GM23338 (cell line): ENCODE measurements around the gene TRAM2. TPM values are rescaled to one million over a fixed set of nuclear protein-coding genes. Genes with fewer than 3 reads are reported as not detected.

ENCODE experiments used
- ATAC-seq: fragments of 200-7000 bp; cut with Tn5 transposase; 3 replicates; pipeline ENCODE4 v1.9.1; 2020
- DNase-seq: peaks from one replicate; pipeline ENCODE4 v3.0.0-alpha.2; 2015; ENCODE audit warnings: low spot score
- H2AFZ ChIP-seq: fragments of 200-600 bp; sonication (generic); 2 replicates; pipeline ENCODE4 v1.8.0; 2016; ENCODE audit warnings: antibody characterized with exemption, mild to moderate bottlenecking, moderate library complexity
- H3F3A ChIP-seq: fragments of 200-600 bp; sonication (generic); replicated peaks from 2 replicates; pipeline ENCODE4 v1.8.0; 2017; ENCODE audit warnings: antibody characterized with exemption, mixed run types, low read depth
- H3K27ac ChIP-seq: fragments of 200-600 bp; sonication (generic); 2 replicates; pipeline ENCODE4 v1.6.1; 2016; ENCODE audit warnings: low read depth
- H3K27me3 ChIP-seq: fragments of 200-600 bp; sonication (generic); 2 replicates; pipeline ENCODE4 v1.8.0; 2016; ENCODE audit warnings: mild to moderate bottlenecking, mixed run types, moderate library complexity; ENCODE audit not compliant: insufficient read depth
- H3K36me3 ChIP-seq: fragments of 200-600 bp; sonication (generic); 2 replicates; pipeline ENCODE4 v1.8.0; 2016; ENCODE audit warnings: mild to moderate bottlenecking; ENCODE audit not compliant: insufficient read depth
- H3K4me1 ChIP-seq: fragments of 200-600 bp; sonication (generic); 2 replicates; pipeline ENCODE4 v1.8.0; 2016; ENCODE audit warnings: mild to moderate bottlenecking, moderate library complexity; ENCODE audit not compliant: insufficient read depth
- H3K4me2 ChIP-seq: fragments of 200-600 bp; sonication (generic); 2 replicates; pipeline ENCODE4 v1.7.1; 2017; ENCODE audit warnings: mixed run types
- H3K4me3 ChIP-seq: fragments of 200-600 bp; sonication (generic); 2 replicates; pipeline ENCODE4 v1.6.1; 2016; ENCODE audit warnings: mixed run types
- H3K79me2 ChIP-seq: fragments of 200-600 bp; sonication (generic); replicated peaks from 2 replicates; pipeline ENCODE4 v1.8.0; 2017; ENCODE audit warnings: mild to moderate bottlenecking; ENCODE audit not compliant: insufficient read depth
- H3K9me2 ChIP-seq: fragments of 200-600 bp; sonication (generic); 2 replicates; pipeline ENCODE4 v1.8.0; 2017; ENCODE audit not compliant: insufficient read depth
- H4K20me1 ChIP-seq: fragments of 200-600 bp; sonication (generic); replicated peaks from 2 replicates; pipeline ENCODE4 v1.8.0; 2017; ENCODE audit warnings: mild to moderate bottlenecking; ENCODE audit not compliant: insufficient read depth
- H3K27ac Mint-ChIP-seq: 2 replicates; pipeline ENCODE4 v1.8.0; 2020; ENCODE audit warnings: inconsistent platforms, mild to moderate bottlenecking, moderate library complexity, mixed read lengths
- H3K27me3 Mint-ChIP-seq: 3 replicates; pipeline ENCODE4 v1.8.0; 2022; ENCODE audit warnings: low read depth, mild to moderate bottlenecking, moderate library complexity, mixed read lengths, inconsistent platforms; ENCODE audit not compliant: insufficient read depth, poor library complexity
- H3K36me3 Mint-ChIP-seq: 3 replicates; pipeline ENCODE4 v1.8.0; 2021; ENCODE audit warnings: low read depth, mild to moderate bottlenecking, inconsistent platforms, moderate library complexity, mixed read lengths
- H3K4me1 Mint-ChIP-seq: 3 replicates; pipeline ENCODE4 v1.8.0; 2020; ENCODE audit warnings: mild to moderate bottlenecking, inconsistent platforms, mixed read lengths
- H3K4me3 Mint-ChIP-seq: 3 replicates; pipeline ENCODE4 v1.8.0; 2021; ENCODE audit warnings: moderate library complexity, mild to moderate bottlenecking, inconsistent platforms, mixed read lengths
- H3K9me3 Mint-ChIP-seq: 3 replicates; pipeline ENCODE4 v1.8.0; 2020; ENCODE audit warnings: moderate library complexity, mild to moderate bottlenecking, inconsistent platforms, mixed read lengths
- CREB1 ChIP-seq: fragments of 250-450 bp; sonication (Bioruptor Pico); IDR thresholded peaks from 2 replicates; pipeline ENCODE4 v1.5.0; 2020; ENCODE audit warnings: low read depth, mild to moderate bottlenecking, moderate library complexity
- EZH2phosphoT487 ChIP-seq: fragments of 200-600 bp; sonication (generic); IDR thresholded peaks from one replicate; pipeline ENCODE4 v1.8.1; 2018; ENCODE audit warnings: antibody characterized with exemption; ENCODE audit not compliant: unreplicated experiment
- JUNB ChIP-seq: IDR thresholded peaks from one replicate; pipeline ENCODE4 v1.6.1; 2016; ENCODE audit warnings: antibody characterized with exemption; ENCODE audit not compliant: unreplicated experiment
- NANOG ChIP-seq: IDR thresholded peaks from 2 replicates; pipeline ENCODE4 v1.6.1; 2016; ENCODE audit warnings: antibody characterized with exemption, borderline replicate concordance
- ZNF114 ChIP-seq: fragments of 250-450 bp; sonication (Bioruptor Pico); IDR thresholded peaks from 2 replicates; pipeline ENCODE4 v1.5.0; 2020; ENCODE audit warnings: mild to moderate bottlenecking, moderate library complexity
- ZNF331 ChIP-seq: fragments of 250-450 bp; sonication (Bioruptor Pico); IDR thresholded peaks from 2 replicates; pipeline ENCODE4 v1.5.0; 2020; ENCODE audit warnings: low read depth, mild to moderate bottlenecking, moderate library complexity
- polyA plus RNA-seq: library from polyadenylated mRNA; unstranded; fragments of >200 nt; fragmentation: Nextera tagmentation; extraction: Ambion mirVana; gene quantifications from 2 replicates; pipeline ENCODE4 v1.2.1, GENCODE V29; 2016
- total RNA-seq: library from RNA; depleted of rRNA; stranded (reverse); fragments of >200 nt; shearing (Covaris generic); gene quantifications from 2 replicates; pipeline ENCODE4 v1.2.3, GENCODE V29; 2014
- TF ChIP-seq, protein P1 (sequence below), 2 experiments: fragments of 200-600 bp in 1 of 2; sonication (generic) in 1 of 2; conservative IDR thresholded peaks; 2 replicates each; pipeline versions ENCODE4 v1.5.1 to v1.6.1; 2016 to 2017; ENCODE audit warnings: antibody characterized with exemption in 2 of 2, low read depth in 2 of 2, mild to moderate bottlenecking in 2 of 2, moderate library complexity in 1 of 2
- TF ChIP-seq, protein P2 (sequence below): fragments of 250-450 bp; sonication (Bioruptor Pico); IDR thresholded peaks from 2 replicates; pipeline ENCODE4 v1.5.0; 2020; ENCODE audit warnings: mild to moderate bottlenecking, moderate library complexity
- TF ChIP-seq, protein P3 (sequence below): IDR thresholded peaks from one replicate; pipeline ENCODE4 v1.6.1; 2018; ENCODE audit warnings: antibody characterized with exemption; ENCODE audit not compliant: unreplicated experiment

Gene TRAM2
- total and polyA plus RNA-seq, 2 experiments from 2014 or later = 4.0 to 14.0 TPM

DNA sequence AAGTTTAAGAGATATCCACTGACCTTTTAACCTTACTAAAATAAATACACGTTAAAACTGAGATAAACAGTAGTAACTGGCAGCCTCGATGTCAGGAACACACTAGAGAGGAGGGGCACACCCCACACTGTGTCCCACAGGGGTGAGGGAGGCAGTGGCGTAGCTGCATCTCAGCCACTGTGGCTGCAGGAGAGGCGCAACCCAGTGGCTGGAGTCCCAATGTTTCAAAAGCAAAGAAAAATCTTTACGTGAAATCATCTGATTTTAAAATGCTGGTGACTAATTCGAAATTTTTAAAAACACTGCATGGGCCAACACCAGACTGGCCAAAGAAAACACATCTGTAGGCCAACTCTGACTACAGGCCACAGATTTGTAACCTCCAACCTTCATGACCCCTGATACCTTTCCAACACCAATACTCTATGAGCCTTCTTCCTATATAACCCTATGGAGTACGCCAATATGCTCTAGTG, 54.7 kb downstream of the TRAM2 start (continued):
- TF ChIP-seq NANOG = no peak

DNA sequence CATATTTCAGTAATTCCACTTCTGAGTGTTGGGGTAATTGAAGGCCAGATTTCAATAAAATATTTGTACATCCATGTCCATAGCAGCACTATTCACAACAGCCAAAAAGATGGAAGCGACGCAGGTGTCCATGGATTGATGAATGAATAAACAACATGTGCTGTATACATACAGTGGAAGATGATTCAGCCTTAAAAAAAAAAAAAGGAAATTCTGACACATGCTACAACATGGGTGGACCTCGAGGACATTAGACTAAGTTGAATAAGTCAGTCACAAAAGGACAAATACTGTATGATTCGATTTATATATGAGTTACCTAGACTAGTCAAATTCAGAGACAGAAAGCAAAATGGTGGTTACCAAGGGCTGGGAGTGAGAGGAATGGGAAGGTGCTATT, 57.2 kb downstream of the TRAM2 start:
- H3K36me3 ChIP-seq = no peaks in the 10 kb centered on the region; the same call in 1 of the 2 replicates
- H3K9me2 ChIP-seq = no peaks in the 10 kb centered on the region
- Mint-ChIP-seq H3K27ac (no peak overlapping the region), H3K4me1 (peaks cover 42% of the 10 kb centered on the region), H3K9me3 (no peaks in the 10 kb centered on the region), H3K4me3 (no peak overlapping the region), H3K27me3 (peaks cover 5% of the 10 kb centered on the region), H3K36me3 (peaks cover 22% of the 10 kb centered on the region)
- TF ChIP-seq CREB1 (CRISPR knock-in tag) = no peak
- no peak for TF ChIP-seq ZNF331 (CRISPR knock-in tag)
- TF ChIP-seq, protein P1, sequence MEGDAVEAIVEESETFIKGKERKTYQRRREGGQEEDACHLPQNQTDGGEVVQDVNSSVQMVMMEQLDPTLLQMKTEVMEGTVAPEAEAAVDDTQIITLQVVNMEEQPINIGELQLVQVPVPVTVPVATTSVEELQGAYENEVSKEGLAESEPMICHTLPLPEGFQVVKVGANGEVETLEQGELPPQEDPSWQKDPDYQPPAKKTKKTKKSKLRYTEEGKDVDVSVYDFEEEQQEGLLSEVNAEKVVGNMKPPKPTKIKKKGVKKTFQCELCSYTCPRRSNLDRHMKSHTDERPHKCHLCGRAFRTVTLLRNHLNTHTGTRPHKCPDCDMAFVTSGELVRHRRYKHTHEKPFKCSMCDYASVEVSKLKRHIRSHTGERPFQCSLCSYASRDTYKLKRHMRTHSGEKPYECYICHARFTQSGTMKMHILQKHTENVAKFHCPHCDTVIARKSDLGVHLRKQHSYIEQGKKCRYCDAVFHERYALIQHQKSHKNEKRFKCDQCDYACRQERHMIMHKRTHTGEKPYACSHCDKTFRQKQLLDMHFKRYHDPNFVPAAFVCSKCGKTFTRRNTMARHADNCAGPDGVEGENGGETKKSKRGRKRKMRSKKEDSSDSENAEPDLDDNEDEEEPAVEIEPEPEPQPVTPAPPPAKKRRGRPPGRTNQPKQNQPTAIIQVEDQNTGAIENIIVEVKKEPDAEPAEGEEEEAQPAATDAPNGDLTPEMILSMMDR (conservative IDR thresholded peaks at IDR 0.05; ENCODE audit: low read depth in 2 of 2) = no peak
- no peak for TF ChIP-seq NANOG
- no peak for TF ChIP-seq EZH2phosphoT487
- TF ChIP-seq, protein P2, sequence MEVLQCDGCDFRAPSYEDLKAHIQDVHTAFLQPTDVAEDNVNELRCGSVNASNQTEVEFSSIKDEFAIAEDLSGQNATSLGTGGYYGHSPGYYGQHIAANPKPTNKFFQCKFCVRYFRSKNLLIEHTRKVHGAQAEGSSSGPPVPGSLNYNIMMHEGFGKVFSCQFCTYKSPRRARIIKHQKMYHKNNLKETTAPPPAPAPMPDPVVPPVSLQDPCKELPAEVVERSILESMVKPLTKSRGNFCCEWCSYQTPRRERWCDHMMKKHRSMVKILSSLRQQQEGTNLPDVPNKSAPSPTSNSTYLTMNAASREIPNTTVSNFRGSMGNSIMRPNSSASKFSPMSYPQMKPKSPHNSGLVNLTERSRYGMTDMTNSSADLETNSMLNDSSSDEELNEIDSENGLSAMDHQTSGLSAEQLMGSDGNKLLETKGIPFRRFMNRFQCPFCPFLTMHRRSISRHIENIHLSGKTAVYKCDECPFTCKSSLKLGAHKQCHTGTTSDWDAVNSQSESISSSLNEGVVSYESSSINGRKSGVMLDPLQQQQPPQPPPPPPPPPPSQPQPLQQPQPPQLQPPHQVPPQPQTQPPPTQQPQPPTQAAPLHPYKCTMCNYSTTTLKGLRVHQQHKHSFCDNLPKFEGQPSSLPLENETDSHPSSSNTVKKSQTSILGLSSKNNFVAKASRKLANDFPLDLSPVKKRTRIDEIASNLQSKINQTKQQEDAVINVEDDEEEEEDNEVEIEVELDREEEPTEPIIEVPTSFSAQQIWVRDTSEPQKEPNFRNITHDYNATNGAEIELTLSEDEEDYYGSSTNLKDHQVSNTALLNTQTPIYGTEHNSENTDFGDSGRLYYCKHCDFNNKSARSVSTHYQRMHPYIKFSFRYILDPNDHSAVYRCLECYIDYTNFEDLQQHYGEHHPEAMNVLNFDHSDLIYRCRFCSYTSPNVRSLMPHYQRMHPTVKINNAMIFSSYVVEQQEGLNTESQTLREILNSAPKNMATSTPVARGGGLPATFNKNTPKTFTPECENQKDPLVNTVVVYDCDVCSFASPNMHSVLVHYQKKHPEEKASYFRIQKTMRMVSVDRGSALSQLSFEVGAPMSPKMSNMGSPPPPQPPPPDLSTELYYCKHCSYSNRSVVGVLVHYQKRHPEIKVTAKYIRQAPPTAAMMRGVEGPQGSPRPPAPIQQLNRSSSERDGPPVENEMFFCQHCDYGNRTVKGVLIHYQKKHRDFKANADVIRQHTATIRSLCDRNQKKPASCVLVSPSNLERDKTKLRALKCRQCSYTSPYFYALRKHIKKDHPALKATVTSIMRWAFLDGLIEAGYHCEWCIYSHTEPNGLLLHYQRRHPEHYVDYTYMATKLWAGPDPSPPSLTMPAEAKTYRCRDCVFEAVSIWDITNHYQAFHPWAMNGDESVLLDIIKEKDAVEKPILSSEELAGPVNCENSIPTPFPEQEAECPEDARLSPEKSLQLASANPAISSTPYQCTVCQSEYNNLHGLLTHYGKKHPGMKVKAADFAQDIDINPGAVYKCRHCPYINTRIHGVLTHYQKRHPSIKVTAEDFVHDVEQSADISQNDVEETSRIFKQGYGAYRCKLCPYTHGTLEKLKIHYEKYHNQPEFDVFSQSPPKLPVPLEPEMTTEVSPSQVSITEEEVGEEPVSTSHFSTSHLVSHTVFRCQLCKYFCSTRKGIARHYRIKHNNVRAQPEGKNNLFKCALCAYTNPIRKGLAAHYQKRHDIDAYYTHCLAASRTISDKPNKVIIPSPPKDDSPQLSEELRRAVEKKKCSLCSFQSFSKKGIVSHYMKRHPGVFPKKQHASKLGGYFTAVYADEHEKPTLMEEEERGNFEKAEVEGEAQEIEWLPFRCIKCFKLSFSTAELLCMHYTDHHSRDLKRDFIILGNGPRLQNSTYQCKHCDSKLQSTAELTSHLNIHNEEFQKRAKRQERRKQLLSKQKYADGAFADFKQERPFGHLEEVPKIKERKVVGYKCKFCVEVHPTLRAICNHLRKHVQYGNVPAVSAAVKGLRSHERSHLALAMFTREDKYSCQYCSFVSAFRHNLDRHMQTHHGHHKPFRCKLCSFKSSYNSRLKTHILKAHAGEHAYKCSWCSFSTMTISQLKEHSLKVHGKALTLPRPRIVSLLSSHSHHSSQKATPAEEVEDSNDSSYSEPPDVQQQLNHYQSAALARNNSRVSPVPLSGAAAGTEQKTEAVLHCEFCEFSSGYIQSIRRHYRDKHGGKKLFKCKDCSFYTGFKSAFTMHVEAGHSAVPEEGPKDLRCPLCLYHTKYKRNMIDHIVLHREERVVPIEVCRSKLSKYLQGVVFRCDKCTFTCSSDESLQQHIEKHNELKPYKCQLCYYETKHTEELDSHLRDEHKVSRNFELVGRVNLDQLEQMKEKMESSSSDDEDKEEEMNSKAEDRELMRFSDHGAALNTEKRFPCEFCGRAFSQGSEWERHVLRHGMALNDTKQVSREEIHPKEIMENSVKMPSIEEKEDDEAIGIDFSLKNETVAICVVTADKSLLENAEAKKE (CRISPR knock-in tag) = no peak
- TF ChIP-seq, protein P3, sequence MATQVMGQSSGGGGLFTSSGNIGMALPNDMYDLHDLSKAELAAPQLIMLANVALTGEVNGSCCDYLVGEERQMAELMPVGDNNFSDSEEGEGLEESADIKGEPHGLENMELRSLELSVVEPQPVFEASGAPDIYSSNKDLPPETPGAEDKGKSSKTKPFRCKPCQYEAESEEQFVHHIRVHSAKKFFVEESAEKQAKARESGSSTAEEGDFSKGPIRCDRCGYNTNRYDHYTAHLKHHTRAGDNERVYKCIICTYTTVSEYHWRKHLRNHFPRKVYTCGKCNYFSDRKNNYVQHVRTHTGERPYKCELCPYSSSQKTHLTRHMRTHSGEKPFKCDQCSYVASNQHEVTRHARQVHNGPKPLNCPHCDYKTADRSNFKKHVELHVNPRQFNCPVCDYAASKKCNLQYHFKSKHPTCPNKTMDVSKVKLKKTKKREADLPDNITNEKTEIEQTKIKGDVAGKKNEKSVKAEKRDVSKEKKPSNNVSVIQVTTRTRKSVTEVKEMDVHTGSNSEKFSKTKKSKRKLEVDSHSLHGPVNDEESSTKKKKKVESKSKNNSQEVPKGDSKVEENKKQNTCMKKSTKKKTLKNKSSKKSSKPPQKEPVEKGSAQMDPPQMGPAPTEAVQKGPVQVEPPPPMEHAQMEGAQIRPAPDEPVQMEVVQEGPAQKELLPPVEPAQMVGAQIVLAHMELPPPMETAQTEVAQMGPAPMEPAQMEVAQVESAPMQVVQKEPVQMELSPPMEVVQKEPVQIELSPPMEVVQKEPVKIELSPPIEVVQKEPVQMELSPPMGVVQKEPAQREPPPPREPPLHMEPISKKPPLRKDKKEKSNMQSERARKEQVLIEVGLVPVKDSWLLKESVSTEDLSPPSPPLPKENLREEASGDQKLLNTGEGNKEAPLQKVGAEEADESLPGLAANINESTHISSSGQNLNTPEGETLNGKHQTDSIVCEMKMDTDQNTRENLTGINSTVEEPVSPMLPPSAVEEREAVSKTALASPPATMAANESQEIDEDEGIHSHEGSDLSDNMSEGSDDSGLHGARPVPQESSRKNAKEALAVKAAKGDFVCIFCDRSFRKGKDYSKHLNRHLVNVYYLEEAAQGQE = no peak
- TF ChIP-seq ZNF114 = no peak
- TF ChIP-seq JUNB = no peak
- DNase-seq = no peak
- no peak overlapping the region for H3K4me2 ChIP-seq
- ATAC-seq = no peak
- peaks cover 2% of the 10 kb centered on the region; the same call in 1 of the 2 replicates for H3K79me2 ChIP-seq
- peaks cover 12% of the 10 kb centered on the region for H3K4me1 ChIP-seq
- no peaks in the 10 kb centered on the region for H3K27me3 ChIP-seq
- H4K20me1 ChIP-seq = no peaks in the 10 kb centered on the region
- H3K4me3 ChIP-seq = no peak overlapping the region
- no peak overlapping the region for H3K27ac ChIP-seq
- no peak overlapping the region for H2AFZ ChIP-seq
- H3F3A ChIP-seq = no peaks in the 10 kb centered on the region
